ENCODE results near the gene SLC29A3.
A peak's percentile ranks its signal among the peaks of the same experiment; 100 is the strongest.

Gene SLC29A3

GRCh38 chr10:71395621-71396020 is 76.6 kb downstream of the SLC29A3 start:
- DNase-seq = no peak

- peak; percentile 78 for DNase-seq
These were observed 77.1 kb downstream of the SLC29A3 start for GRCh38 chr10:71396084-71396710.

- DNase-seq = no peak
These were observed 77.7 kb downstream of the SLC29A3 start, which contains the start of gene CDH23 for GRCh38 chr10:71396711-71397295. CDH23 (plus strand) TSS chr10:71396920; CDS start chr10:71439832, 42,912 bp downstream.

- DNase-seq = no peak
These were observed 78.5 kb downstream of the SLC29A3 start for GRCh38 chr10:71397296-71398212.

- DNase-seq = no peak
These were observed 79.9 kb downstream of the SLC29A3 start for GRCh38 chr10:71398976-71399375.

GRCh38 chr10:71399946-71400345 is 80.9 kb downstream of the SLC29A3 start:
- DNase-seq = no peak

- no peak for DNase-seq
These were observed 82.0 kb downstream of the SLC29A3 start for GRCh38 chr10:71401056-71401455.

- no peak for DNase-seq
These were observed 82.9 kb downstream of the SLC29A3 start for GRCh38 chr10:71402005-71402404.

- no peak for DNase-seq
These were observed 85.6 kb downstream of the SLC29A3 start for GRCh38 chr10:71404503-71405295.

- no peak for DNase-seq
These were observed 87.8 kb downstream of the SLC29A3 start for GRCh38 chr10:71406878-71407277.

GRCh38 chr10:71408436-71409225 is 89.6 kb downstream of the SLC29A3 start:
- no peak for DNase-seq

- no peak for DNase-seq
These were observed 90.6 kb downstream of the SLC29A3 start for GRCh38 chr10:71409516-71410104.
